OCI-LY1 (cell line): ENCODE results near the gene RAPGEF2.

Experiments used
- H2AFZ ChIP-seq: fragments of 200-600 bp; sonication (generic), shearing (Covaris generic); 2 replicates; pipeline ENCODE4 v1.6.0; 2014; ENCODE audit warnings: antibody characterized with exemption, mild to moderate bottlenecking, low read length
- H3F3A ChIP-seq: fragments of 200-600 bp; sonication (generic), shearing (Covaris generic); 2 replicates; pipeline ENCODE4 v1.6.0; 2014; ENCODE audit warnings: mild to moderate bottlenecking, antibody characterized with exemption, low read length, moderate library complexity; ENCODE audit not compliant: insufficient read depth
- H3K27ac ChIP-seq: fragments of 200-600 bp; sonication (generic); 2 replicates; pipeline ENCODE4 v1.5.1; 2014; ENCODE audit warnings: low read length, mixed run types, mild to moderate bottlenecking, low read depth; ENCODE audit not compliant: poor library complexity, severe bottlenecking
- H3K27me3 ChIP-seq: fragments of 200-600 bp; sonication (generic); 2 replicates; pipeline ENCODE4 v1.6.0; 2014; ENCODE audit warnings: antibody characterized with exemption, mild to moderate bottlenecking, low read length, moderate library complexity; ENCODE audit not compliant: insufficient read depth
- H3K36me3 ChIP-seq: fragments of 200-600 bp; sonication (generic); 2 replicates; pipeline ENCODE4 v1.6.1; 2014; ENCODE audit warnings: mild to moderate bottlenecking, antibody characterized with exemption, low read length, moderate library complexity, mixed read lengths; ENCODE audit not compliant: insufficient read depth
- H3K4me1 ChIP-seq: fragments of 200-600 bp; sonication (generic); 2 replicates; pipeline ENCODE4 v1.5.1; 2014; ENCODE audit warnings: mild to moderate bottlenecking, low read length, moderate library complexity; ENCODE audit not compliant: insufficient read depth, severe bottlenecking
- H3K4me2 ChIP-seq: fragments of 200-600 bp; sonication (generic), shearing (Covaris generic); 2 replicates; pipeline ENCODE4 v1.6.1; 2014; ENCODE audit warnings: low read length
- H3K4me3 ChIP-seq: fragments of 200-600 bp; sonication (generic); 2 replicates; pipeline ENCODE4 v1.5.1; 2014; ENCODE audit warnings: low read length, low read depth, mild to moderate bottlenecking, mixed read lengths; ENCODE audit not compliant: poor library complexity, severe bottlenecking
- H3K79me2 ChIP-seq: fragments of 200-600 bp; shearing (Covaris generic); 2 replicates; pipeline ENCODE4 v1.6.1; 2016; ENCODE audit warnings: mixed run types, low read length, mixed read lengths; ENCODE audit not compliant: insufficient read depth
- H3K9ac ChIP-seq: fragments of 200-600 bp; sonication (generic), shearing (Covaris generic); 2 replicates; pipeline ENCODE4 v1.6.1; 2014; ENCODE audit warnings: mild to moderate bottlenecking, low read length, mixed read lengths
- H3K9me2 ChIP-seq: fragments of 200-600 bp; sonication (generic), shearing (Covaris generic); 2 replicates; pipeline ENCODE4 v1.6.1; 2014; ENCODE audit warnings: low read depth, mild to moderate bottlenecking, low read length, mixed read lengths
- H3K9me3 ChIP-seq: fragments of 200-600 bp; shearing (Covaris generic); 2 replicates; pipeline ENCODE4 v1.6.1; 2014; ENCODE audit warnings: low read length, mixed read lengths
- H4K20me1 ChIP-seq: fragments of 200-600 bp; sonication (generic), shearing (Covaris generic); 2 replicates; pipeline ENCODE4 v1.6.0; 2016; ENCODE audit warnings: mild to moderate bottlenecking, low read length; ENCODE audit not compliant: insufficient read depth
- CTCF ChIP-seq: fragments of 200-600 bp; sonication (generic), shearing (Covaris generic); IDR thresholded peaks from 2 replicates; pipeline ENCODE4 v1.5.1; 2017; ENCODE audit warnings: mild to moderate bottlenecking, antibody characterized with exemption, low read length, moderate library complexity, mixed read lengths
- EZH2 ChIP-seq: fragments of 200-600 bp; sonication (generic), shearing (Covaris generic); IDR thresholded peaks from 2 replicates; pipeline ENCODE4 v1.8.0; 2017; ENCODE audit warnings: borderline replicate concordance, mixed run types, mild to moderate bottlenecking, antibody characterized with exemption, low read length, moderate library complexity, mixed read lengths

Gene RAPGEF2

GRCh38 chr4:159317203-159317602, 214.3 kb downstream of the RAPGEF2 start:
- Histone ChIP-seq H3K36me3 (no peaks in the 10 kb centered on the region), H3K9me2 (no peaks in the 10 kb centered on the region), H3K27ac (no peak overlapping the region), H3K9me3 (no peaks in the 10 kb centered on the region), H3K27me3 (no peaks in the 10 kb centered on the region), H3F3A (no peaks in the 10 kb centered on the region), H2AFZ (no peak overlapping the region), H3K4me3 (no peak overlapping the region), H4K20me1 (no peaks in the 10 kb centered on the region), H3K79me2 (no peaks in the 10 kb centered on the region), H3K4me1 (no peaks in the 10 kb centered on the region), H3K9ac (no peak overlapping the region), H3K4me2 (no peak overlapping the region)
- no peak for TF ChIP-seq CTCF
- no peak for TF ChIP-seq EZH2

DNA sequence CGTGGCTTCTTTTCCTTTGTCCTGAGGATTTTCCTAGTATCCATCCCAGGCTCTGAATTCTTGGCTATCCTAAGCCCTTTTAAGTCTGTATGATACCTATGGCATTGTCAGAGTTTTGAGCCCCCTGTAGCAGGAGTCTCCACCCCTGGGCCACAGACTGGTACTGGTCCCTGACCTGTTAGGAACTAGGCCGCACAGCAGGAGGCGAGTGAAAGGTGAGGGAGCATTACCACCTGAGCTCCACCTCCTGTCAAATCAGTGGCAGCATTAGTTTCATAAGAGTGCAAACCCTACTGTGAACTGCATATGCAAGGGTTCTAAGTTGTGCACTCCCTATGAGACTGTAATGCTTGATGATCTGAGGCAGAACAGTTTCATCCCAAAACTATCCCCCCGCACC, 216.1 kb downstream of the RAPGEF2 start:
- no peaks in the 10 kb centered on the region for H3K27me3 ChIP-seq
- H3K9ac ChIP-seq: no peak overlapping the region
- no peak overlapping the region for H3K4me2 ChIP-seq
- no peaks in the 10 kb centered on the region for H3K9me3 ChIP-seq
- no peaks in the 10 kb centered on the region for H3F3A ChIP-seq
- H3K27ac ChIP-seq: no peak overlapping the region
- H2AFZ ChIP-seq: no peak overlapping the region
- H3K9me2 ChIP-seq: no peaks in the 10 kb centered on the region
- no peaks in the 10 kb centered on the region for H3K36me3 ChIP-seq
- H4K20me1 ChIP-seq: no peaks in the 10 kb centered on the region
- H3K4me1 ChIP-seq: no peaks in the 10 kb centered on the region
- no peaks in the 10 kb centered on the region for H3K79me2 ChIP-seq
- H3K4me3 ChIP-seq: no peak overlapping the region
- TF ChIP-seq CTCF: no peak

- no peak overlapping the region for H3K4me2 ChIP-seq
- no peaks in the 10 kb centered on the region for H3K79me2 ChIP-seq
- H2AFZ ChIP-seq: no peak overlapping the region
- H3F3A ChIP-seq: no peaks in the 10 kb centered on the region
- H3K4me3 ChIP-seq: no peak overlapping the region
- H3K9ac ChIP-seq: no peak overlapping the region
- no peaks in the 10 kb centered on the region for H4K20me1 ChIP-seq
- TF ChIP-seq EZH2: no peak
- TF ChIP-seq CTCF: no peak
- H3K27me3 ChIP-seq: no peaks in the 10 kb centered on the region
- no peaks in the 10 kb centered on the region for H3K36me3 ChIP-seq
- no peaks in the 10 kb centered on the region for H3K4me1 ChIP-seq
- H3K27ac ChIP-seq: no peak overlapping the region
- H3K9me3 ChIP-seq: no peaks in the 10 kb centered on the region
- H3K9me2 ChIP-seq: no peaks in the 10 kb centered on the region
These were observed 223.6 kb downstream of the RAPGEF2 start for GRCh38 chr4:159326480-159326879.
